HCT116 (cell line): ENCODE results near the gene TOMM70.

ENCODE experiments used
- POLR2A ChIP-seq: IDR thresholded peaks from 2 replicates; pipeline ENCODE4 v1.7.0; 2011; ENCODE audit warnings: borderline replicate concordance; ENCODE audit not compliant: insufficient read depth, insufficient read length; ENCODE audit errors: extremely low read depth
- TCF7L2 ChIP-seq: IDR thresholded peaks from 2 replicates; pipeline ENCODE4 v1.7.0; 2011; ENCODE audit warnings: borderline replicate concordance, inconsistent platforms; ENCODE audit not compliant: insufficient read depth, insufficient read length; ENCODE audit errors: extremely low read depth
- TF ChIP-seq, protein P1 (sequence below): IDR thresholded peaks from 2 replicates; pipeline ENCODE4 v1.6.1; 2012; ENCODE audit warnings: low read depth
- TF ChIP-seq, protein P2 (sequence below), 3 experiments: fragments of 200-600 bp in 1 of 3; sonication (generic) in 1 of 3; IDR thresholded peaks in 2 of 3; conservative IDR thresholded peaks in 1 of 3; 2 replicates each; pipeline ENCODE4 v1.5.1; 2012 to 2017; ENCODE audit warnings: low read depth in 2 of 3, low read length in 2 of 3, antibody characterized with exemption in 1 of 3, borderline replicate concordance in 1 of 3, control low read depth in 1 of 3, mild to moderate bottlenecking in 1 of 3, mixed read lengths in 1 of 3, mixed run types in 1 of 3, moderate library complexity in 1 of 3; ENCODE audit not compliant: insufficient read depth in 1 of 3

- TF ChIP-seq, protein P1, sequence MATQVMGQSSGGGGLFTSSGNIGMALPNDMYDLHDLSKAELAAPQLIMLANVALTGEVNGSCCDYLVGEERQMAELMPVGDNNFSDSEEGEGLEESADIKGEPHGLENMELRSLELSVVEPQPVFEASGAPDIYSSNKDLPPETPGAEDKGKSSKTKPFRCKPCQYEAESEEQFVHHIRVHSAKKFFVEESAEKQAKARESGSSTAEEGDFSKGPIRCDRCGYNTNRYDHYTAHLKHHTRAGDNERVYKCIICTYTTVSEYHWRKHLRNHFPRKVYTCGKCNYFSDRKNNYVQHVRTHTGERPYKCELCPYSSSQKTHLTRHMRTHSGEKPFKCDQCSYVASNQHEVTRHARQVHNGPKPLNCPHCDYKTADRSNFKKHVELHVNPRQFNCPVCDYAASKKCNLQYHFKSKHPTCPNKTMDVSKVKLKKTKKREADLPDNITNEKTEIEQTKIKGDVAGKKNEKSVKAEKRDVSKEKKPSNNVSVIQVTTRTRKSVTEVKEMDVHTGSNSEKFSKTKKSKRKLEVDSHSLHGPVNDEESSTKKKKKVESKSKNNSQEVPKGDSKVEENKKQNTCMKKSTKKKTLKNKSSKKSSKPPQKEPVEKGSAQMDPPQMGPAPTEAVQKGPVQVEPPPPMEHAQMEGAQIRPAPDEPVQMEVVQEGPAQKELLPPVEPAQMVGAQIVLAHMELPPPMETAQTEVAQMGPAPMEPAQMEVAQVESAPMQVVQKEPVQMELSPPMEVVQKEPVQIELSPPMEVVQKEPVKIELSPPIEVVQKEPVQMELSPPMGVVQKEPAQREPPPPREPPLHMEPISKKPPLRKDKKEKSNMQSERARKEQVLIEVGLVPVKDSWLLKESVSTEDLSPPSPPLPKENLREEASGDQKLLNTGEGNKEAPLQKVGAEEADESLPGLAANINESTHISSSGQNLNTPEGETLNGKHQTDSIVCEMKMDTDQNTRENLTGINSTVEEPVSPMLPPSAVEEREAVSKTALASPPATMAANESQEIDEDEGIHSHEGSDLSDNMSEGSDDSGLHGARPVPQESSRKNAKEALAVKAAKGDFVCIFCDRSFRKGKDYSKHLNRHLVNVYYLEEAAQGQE = no peak
- no peak for TF ChIP-seq POLR2A
- no peak for TF ChIP-seq TCF7L2
- TF ChIP-seq, protein P2, sequence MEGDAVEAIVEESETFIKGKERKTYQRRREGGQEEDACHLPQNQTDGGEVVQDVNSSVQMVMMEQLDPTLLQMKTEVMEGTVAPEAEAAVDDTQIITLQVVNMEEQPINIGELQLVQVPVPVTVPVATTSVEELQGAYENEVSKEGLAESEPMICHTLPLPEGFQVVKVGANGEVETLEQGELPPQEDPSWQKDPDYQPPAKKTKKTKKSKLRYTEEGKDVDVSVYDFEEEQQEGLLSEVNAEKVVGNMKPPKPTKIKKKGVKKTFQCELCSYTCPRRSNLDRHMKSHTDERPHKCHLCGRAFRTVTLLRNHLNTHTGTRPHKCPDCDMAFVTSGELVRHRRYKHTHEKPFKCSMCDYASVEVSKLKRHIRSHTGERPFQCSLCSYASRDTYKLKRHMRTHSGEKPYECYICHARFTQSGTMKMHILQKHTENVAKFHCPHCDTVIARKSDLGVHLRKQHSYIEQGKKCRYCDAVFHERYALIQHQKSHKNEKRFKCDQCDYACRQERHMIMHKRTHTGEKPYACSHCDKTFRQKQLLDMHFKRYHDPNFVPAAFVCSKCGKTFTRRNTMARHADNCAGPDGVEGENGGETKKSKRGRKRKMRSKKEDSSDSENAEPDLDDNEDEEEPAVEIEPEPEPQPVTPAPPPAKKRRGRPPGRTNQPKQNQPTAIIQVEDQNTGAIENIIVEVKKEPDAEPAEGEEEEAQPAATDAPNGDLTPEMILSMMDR (IDR thresholded peaks at IDR 0.05 in 2 of 3, conservative IDR thresholded peaks at IDR 0.05 in 1 of 3; ENCODE audit: borderline replicate concordance in 1 of 3, insufficient read depth in 1 of 3, low read depth in 2 of 3, low read length in 2 of 3) = no peak
These were observed 24.6 kb downstream of the TOMM70 start for GRCh38 chr3:100376301-100376700.
